Effector memory CD8-positive, alpha-beta T cell (primary cell): ENCODE measurements around the gene RBBP5.

Experiments
- ATAC-seq: fragments of 150-1000 bp; cut with Tn5 transposase; replicated peaks from 2 replicates; pipeline ENCODE4 v1.10.0; 2021; ENCODE audit warnings: mild to moderate bottlenecking, moderate library complexity
- DNase-seq, 3 experiments: peaks; one replicate each; pipeline ENCODE4 v3.0.0; 2021
- H3K27ac Mint-ChIP-seq, 2 donors: one replicate each; pipeline ENCODE4 v1.8.0; 2022; ENCODE audit warnings: mild to moderate bottlenecking in 2 of 2, mixed read lengths in 2 of 2, moderate library complexity in 2 of 2
- H3K27me3 Mint-ChIP-seq, 2 donors: one replicate each; pipeline ENCODE4 v1.8.0; 2022; ENCODE audit warnings: mixed read lengths in 2 of 2
- H3K36me3 Mint-ChIP-seq: one replicate; pipeline ENCODE4 v1.8.0; 2022; ENCODE audit warnings: mild to moderate bottlenecking, moderate library complexity, mixed read lengths; ENCODE audit not compliant: insufficient read depth
- H3K4me1 Mint-ChIP-seq, 2 donors: one replicate each; pipeline ENCODE4 v1.8.0; 2022; ENCODE audit warnings: low read depth in 2 of 2, mixed read lengths in 2 of 2
- H3K4me3 Mint-ChIP-seq, 2 donors: one replicate each; pipeline ENCODE4 v1.8.0; 2022; ENCODE audit warnings: mild to moderate bottlenecking in 2 of 2, mixed read lengths in 2 of 2, moderate library complexity in 2 of 2
- H3K9me3 Mint-ChIP-seq, 2 donors: one replicate each; pipeline ENCODE4 v1.8.0; 2022; ENCODE audit warnings: mixed read lengths in 2 of 2

Gene RBBP5

DNA sequence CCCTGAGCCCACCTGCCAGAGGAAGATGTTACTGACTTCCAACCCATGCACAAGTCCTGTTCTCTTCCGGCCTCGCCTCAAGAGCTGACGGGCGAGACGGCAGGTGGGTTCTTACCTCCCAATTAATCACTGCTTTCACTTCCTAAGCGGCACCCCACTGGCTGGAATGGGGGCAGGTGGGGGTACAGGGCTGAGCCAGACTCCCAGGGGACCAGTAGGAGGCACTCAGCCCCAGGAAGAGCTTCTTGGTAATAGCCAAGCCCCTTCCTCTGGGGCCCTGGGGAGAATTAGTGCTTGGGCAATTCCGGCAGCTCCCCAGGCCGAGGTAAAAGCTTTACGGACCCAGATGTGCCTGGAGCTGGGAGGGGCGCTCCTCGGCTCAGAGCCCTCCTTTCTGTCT, 69.1 kb downstream of the RBBP5 start:
- no peak for DNase-seq
- Mint-ChIP-seq H3K27ac (no peak overlapping the region), H3K27me3 (peaks cover 29 to 61% of the 10 kb centered on the region in 2 donors), H3K36me3 (no peaks in the 10 kb centered on the region), H3K4me3 (no peak overlapping the region), H3K4me1 (no peaks in the 10 kb centered on the region), H3K9me3 (no peaks in the 10 kb centered on the region)
- ATAC-seq, result no peak

DNA sequence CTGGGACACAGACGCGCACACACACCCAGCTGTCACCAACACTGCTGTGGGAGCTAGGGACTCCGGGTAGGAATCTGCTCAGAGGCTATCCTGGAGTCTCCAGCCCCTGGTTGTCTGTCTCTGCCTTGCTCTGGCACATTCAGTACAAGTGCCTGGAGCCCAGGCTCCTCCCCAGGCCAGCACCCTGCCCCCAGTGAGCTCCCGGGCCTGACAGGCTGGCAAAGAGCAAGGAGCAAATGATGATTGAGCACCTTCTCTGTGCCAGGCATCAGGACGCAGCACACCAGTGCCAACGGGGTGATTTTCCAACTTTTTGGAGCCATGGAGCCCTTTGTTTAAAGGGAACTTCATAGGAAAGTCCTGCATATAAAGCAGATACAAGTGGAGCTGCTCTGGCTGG, 72.3 kb downstream of the RBBP5 start:
- Mint-ChIP-seq H3K4me3 (no peak overlapping the region), H3K9me3 (no peaks in the 10 kb centered on the region), H3K4me1 (no peaks in the 10 kb centered on the region), H3K27ac (no peak overlapping the region), H3K27me3 (peaks cover 39 to 83% of the 10 kb centered on the region in 2 donors), H3K36me3 (no peaks in the 10 kb centered on the region)
- ATAC-seq, result no peak
- no peak for DNase-seq

- no peak for DNase-seq
- Mint-ChIP-seq H3K4me1 (no peaks in the 10 kb centered on the region), H3K4me3 (no peak overlapping the region), H3K9me3 (no peaks in the 10 kb centered on the region), H3K27ac (no peak overlapping the region), H3K36me3 (no peaks in the 10 kb centered on the region), H3K27me3 (peaks cover 39 to 83% of the 10 kb centered on the region in 2 donors)
- ATAC-seq, result no peak
These were observed 73.4 kb downstream of the RBBP5 start for GRCh38 chr1:205048382-205048781.

GRCh38 chr1:205047764-205048231, 74.0 kb downstream of the RBBP5 start:
- Mint-ChIP-seq H3K27me3 (peaks cover 35 to 82% of the 10 kb centered on the region in 2 donors), H3K27ac (no peak overlapping the region), H3K4me3 (no peak overlapping the region), H3K4me1 (no peaks in the 10 kb centered on the region), H3K36me3 (no peaks in the 10 kb centered on the region), H3K9me3 (no peaks in the 10 kb centered on the region)
- no peak for DNase-seq
- no peak for ATAC-seq

DNA sequence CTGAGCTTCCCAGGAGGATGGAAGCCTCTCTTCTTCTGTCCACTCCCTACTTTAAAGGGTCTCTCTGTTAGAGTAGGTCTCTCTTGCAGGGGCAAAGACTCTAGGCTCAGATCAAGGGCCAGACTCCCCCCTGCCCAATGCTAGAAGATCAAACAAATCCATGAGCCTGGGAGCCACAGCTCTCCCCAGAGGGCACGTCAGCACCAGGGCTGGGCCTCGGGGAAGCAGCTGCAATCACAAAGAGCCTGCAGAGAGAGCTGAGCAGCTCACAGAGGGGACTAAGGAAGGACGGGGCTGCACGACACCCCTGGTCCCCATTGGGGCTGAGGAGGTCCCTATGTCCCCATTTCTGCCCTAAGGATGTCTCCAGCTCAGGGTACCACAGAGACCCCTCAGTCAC, 74.9 kb downstream of the RBBP5 start:
- no peak for DNase-seq
- H3K27ac Mint-ChIP-seq, result no peak overlapping the region
- H3K4me3 Mint-ChIP-seq, result no peak overlapping the region

GRCh38 chr1:205045146-205045545, 76.6 kb downstream of the RBBP5 start:
- no peaks in the 10 kb centered on the region for H3K36me3 Mint-ChIP-seq
- ATAC-seq (no peak), DNase-seq (no peak)
- H3K9me3 Mint-ChIP-seq, result no peaks in the 10 kb centered on the region
- H3K4me3 Mint-ChIP-seq, result no peak overlapping the region
- no peak overlapping the region for H3K27ac Mint-ChIP-seq
- no peaks in the 10 kb centered on the region for H3K4me1 Mint-ChIP-seq
- H3K27me3 Mint-ChIP-seq, result peaks cover 53 to 95% of the 10 kb centered on the region in 2 donors

More for the DNA sequence above, 74.9 kb downstream of the RBBP5 start:
- Mint-ChIP-seq H3K27me3 (peaks cover 40 to 89% of the 10 kb centered on the region in 2 donors), H3K36me3 (no peaks in the 10 kb centered on the region), H3K4me1 (no peaks in the 10 kb centered on the region), H3K9me3 (no peaks in the 10 kb centered on the region)
- no peak for ATAC-seq

GRCh38 chr1:205044741-205045140, 77.0 kb downstream of the RBBP5 start:
- H3K36me3 Mint-ChIP-seq, result no peaks in the 10 kb centered on the region
- no peak overlapping the region for H3K4me3 Mint-ChIP-seq
- ATAC-seq, result no peak
- no peak for DNase-seq
- peaks cover 57 to 95% of the 10 kb centered on the region in 2 donors for H3K27me3 Mint-ChIP-seq
- no peaks in the 10 kb centered on the region for H3K9me3 Mint-ChIP-seq
- no peak overlapping the region for H3K27ac Mint-ChIP-seq
- no peaks in the 10 kb centered on the region for H3K4me1 Mint-ChIP-seq

DNA sequence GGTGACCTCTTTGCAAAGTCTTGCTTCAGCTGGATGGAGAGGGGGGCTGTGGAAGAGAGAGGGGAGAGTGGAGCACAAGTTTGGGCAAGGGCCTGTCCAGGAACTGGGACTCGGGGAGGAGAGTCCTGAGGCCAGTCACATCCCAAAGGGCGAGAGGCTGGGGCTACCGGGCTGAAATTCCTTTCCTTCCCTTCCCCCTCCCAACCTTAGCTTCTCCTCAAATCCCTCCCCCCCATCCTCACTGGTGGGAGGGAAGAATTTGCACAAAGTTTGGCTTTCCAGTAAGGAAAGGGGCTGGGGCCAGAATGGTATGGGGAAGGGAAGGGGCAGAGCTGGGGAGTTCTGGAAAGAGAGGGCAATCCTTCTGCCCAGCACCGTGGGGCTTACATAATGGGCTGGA, 77.9 kb downstream of the RBBP5 start:
- Mint-ChIP-seq H3K36me3 (no peaks in the 10 kb centered on the region), H3K27me3 (peaks cover 58 to 99% of the 10 kb centered on the region in 2 donors), H3K4me1 (no peaks in the 10 kb centered on the region), H3K27ac (no peak overlapping the region), H3K9me3 (no peaks in the 10 kb centered on the region), H3K4me3 (no peak overlapping the region)
- ATAC-seq (no peak), DNase-seq (no peak)

DNA sequence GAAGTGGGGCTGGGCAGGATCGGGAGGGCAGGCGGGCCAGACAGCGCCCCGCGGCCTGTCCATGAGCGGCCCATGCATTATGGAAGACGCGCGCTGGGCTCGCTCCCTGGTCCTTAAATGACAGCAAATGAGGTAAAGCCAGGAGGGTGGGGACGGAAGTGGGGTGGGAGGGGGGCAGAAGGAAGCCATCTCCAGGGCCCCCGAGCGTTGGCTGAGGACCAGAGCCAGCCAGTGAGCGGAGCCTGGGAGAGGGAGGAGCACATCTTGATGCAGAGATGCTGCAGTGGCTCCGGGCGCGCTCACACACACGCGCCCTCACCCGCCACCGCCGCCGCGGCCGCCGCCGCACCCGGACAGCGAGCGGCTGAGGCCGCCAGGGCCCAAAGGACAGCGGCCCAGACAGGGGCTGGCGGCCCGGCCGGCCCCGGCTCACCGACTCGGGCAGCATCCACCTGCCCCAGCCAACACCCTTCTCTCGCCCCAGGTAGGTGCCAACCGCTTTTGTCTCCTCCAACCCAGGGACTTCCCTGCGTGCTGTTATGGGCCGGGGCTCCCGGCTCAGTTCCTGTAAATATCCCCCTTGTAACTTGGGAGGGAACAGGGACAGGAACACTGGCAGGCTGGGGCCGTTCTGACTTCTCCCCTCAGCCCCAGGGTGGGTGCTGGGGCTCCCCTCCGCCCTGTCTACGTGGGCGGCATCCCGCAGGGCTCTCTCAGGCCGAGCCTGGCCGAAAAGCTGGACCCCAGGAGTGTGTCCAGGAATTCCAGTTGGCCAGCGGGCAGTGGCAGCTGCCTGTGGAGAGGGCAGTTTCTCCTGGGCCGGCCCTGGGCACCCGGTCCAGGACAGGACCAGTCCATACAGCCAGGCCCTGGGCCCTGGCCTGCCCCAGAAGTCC, 78.6 kb downstream of the RBBP5 start, which contains the start of gene CNTN2:
CNTN2 (plus strand) TSS at position 302 of the 896 bp plus-strand sequence. CDS start 9,974 bp downstream, outside the sequence.
- Mint-ChIP-seq H3K4me1 (no peaks in the 10 kb centered on the region), H3K27ac (no peak within 1 kb of the TSS), H3K9me3 (no peaks in the 10 kb centered on the region), H3K27me3 (peaks cover 55 to 97% of the 10 kb centered on the region in 2 donors), H3K36me3 (no peaks in the 10 kb centered on the region), H3K4me3 (no peak within 1 kb of the TSS)
- no peak for DNase-seq
- no peak for ATAC-seq

GRCh38 chr1:205041998-205042910, 79.5 kb downstream of the RBBP5 start:
- ATAC-seq (no peak), DNase-seq (no peak)
- H3K27me3 Mint-ChIP-seq, result peaks cover 57 to 97% of the 10 kb centered on the region in 2 donors
- no peaks in the 10 kb centered on the region for H3K9me3 Mint-ChIP-seq
- H3K36me3 Mint-ChIP-seq, result no peaks in the 10 kb centered on the region
- H3K4me3 Mint-ChIP-seq, result no peak overlapping the region
- H3K4me1 Mint-ChIP-seq, result no peaks in the 10 kb centered on the region
- no peak overlapping the region for H3K27ac Mint-ChIP-seq

DNA sequence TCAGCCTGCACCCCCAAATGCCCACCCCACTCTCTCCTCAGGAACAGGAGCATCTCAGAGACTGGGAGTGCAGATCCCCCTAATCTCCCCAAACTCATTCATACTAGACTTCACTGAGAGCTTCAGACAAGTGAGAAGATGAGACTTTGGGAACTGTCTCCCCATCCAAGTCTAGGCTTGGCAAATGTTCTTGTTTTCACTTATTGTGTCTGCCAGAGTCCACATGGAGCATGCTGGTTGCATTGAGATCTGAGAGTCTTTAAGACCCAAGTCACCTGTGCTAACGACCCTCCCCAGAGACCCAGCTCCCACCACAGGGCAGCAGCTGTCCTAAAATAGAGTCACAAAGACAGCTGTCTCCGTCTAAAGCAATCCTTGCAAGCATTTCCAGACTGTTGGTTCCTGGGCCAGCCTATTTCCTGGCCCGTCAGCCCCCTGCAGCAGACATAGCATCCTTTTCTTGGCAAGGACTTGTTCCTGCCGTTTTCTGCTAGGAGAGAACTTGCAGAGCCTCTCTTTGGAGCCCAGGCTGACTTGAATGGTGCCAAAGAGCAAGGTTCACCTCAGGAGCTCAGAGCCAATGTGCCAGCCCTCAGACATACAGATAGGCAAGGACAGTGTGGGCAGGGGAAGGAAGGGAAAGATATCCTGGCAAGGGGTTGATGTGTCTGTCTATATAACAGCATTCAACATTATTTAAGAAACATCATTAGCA, 80.6 kb downstream of the RBBP5 start:
- peaks cover 57 to 94% of the 10 kb centered on the region in 2 donors for H3K27me3 Mint-ChIP-seq
- no peaks in the 10 kb centered on the region for H3K36me3 Mint-ChIP-seq
- no peak overlapping the region for H3K27ac Mint-ChIP-seq
- no peak for DNase-seq
- H3K4me1 Mint-ChIP-seq, result no peaks in the 10 kb centered on the region
- H3K9me3 Mint-ChIP-seq, result no peaks in the 10 kb centered on the region
- H3K4me3 Mint-ChIP-seq, result no peak overlapping the region
- ATAC-seq, result no peak

GRCh38 chr1:205038132-205038786, 83.5 kb downstream of the RBBP5 start:
- ATAC-seq (no peak), DNase-seq (no peak)
- Mint-ChIP-seq H3K27me3 (peaks cover 33 to 65% of the 10 kb centered on the region in 2 donors), H3K27ac (no peak overlapping the region), H3K4me1 (no peaks in the 10 kb centered on the region), H3K4me3 (no peak overlapping the region), H3K36me3 (no peaks in the 10 kb centered on the region), H3K9me3 (no peaks in the 10 kb centered on the region)
